Adrenal gland (tissue), 12 donors: ENCODE measurements around the gene VASP. TPM values are rescaled to one million over a fixed set of nuclear protein-coding genes. Genes with fewer than 3 reads are reported as not detected.

Experiments used
- DNase-seq, 7 donors: peaks; one replicate each; pipeline ENCODE4 v3.0.0-alpha.2; 2019 to 2020
- H3K27ac ChIP-seq, 5 donors: fragments of 200-600 bp; sonication (generic) in 4 of 5; 1 replicate in 3 of 5; 2 replicates in 2 of 5; pipeline versions ENCODE4 v1.5.1 to v1.8.0; 2016 to 2020; ENCODE audit warnings: mild to moderate bottlenecking in 1 of 5
- H3K27me3 ChIP-seq: fragments of 200-600 bp; 2 replicates; pipeline ENCODE4 v1.8.0; 2021
- H3K36me3 ChIP-seq, 2 donors: fragments of 200-600 bp; replicated peaks in 1 of 2; 1 replicate in 1 of 2; 2 replicates in 1 of 2; pipeline versions ENCODE4 v1.5.1 to v1.8.0; 2018 to 2022
- H3K4me1 ChIP-seq, 2 donors: fragments of 200-600 bp; replicated peaks in 1 of 2; 1 replicate in 1 of 2; 2 replicates in 1 of 2; pipeline versions ENCODE4 v1.5.1 to v1.8.0; 2018 to 2021
- H3K4me3 ChIP-seq, 4 donors: fragments of 200-600 bp; sonication (generic) in 3 of 4; one replicate each; pipeline ENCODE4 v1.5.1; 2016 to 2018
- H3K9me3 ChIP-seq, 3 donors: fragments of 200-600 bp; sonication (generic) in 1 of 3; replicated peaks in 1 of 3; 1 replicate in 2 of 3; 2 replicates in 1 of 3; pipeline versions ENCODE4 v1.5.1 to v1.8.0; 2016 to 2021
- CTCF ChIP-seq, 6 experiments: fragments of 450-650 bp in 4 of 6; fragments of 200-600 bp in 2 of 6; sonication (generic) in 1 of 6; IDR thresholded peaks; 1 replicate in 5 of 6; 2 replicates in 1 of 6; pipeline versions ENCODE4 v1.5.1 to v1.8.0; 2016 to 2021; ENCODE audit warnings: antibody characterized with exemption in 6 of 6, mild to moderate bottlenecking in 2 of 6, moderate library complexity in 1 of 6
- POLR2A ChIP-seq, 2 donors: fragments of 450-650 bp; IDR thresholded peaks; one replicate each; pipeline ENCODE4 v1.6.1; 2017; ENCODE audit warnings: antibody characterized with exemption in 2 of 2, mild to moderate bottlenecking in 2 of 2, moderate library complexity in 1 of 2
- WGBS, 4 donors: extraction: QIAGEN DNeasy Blood & Tissue Kit in 2 of 4; methylation state at CpG; one replicate each; pipeline versions ENCODE4 v1.1.5 to v1.1.7; 2013 to 2017; 5-methylcytosine and 5-hydroxymethylcytosine counted together
- intact Hi-C, 2 donors: fragments of 100-400 bp; cut with DNase I; formaldehyde crosslinking; loops; one replicate each; pipeline versions ENCODE4 v1.14.1 to v1.15.0; 2022 to 2023
- polyA plus RNA-seq, 3 donors: library from polyadenylated mRNA; stranded (reverse); fragments of 200-250 nt in 2 of 3; fragments of 350-450 nt in 1 of 3; fragmentation: Illumina TruSeq in 1 of 3; extraction: RNeasy Lipid Tissue Mini Kit (QIAGEN cat#74804) in 1 of 3; gene quantifications; one replicate each; pipeline ENCODE4 v1.2.3, GENCODE V29; 2013 to 2014
- total RNA-seq, 9 donors: library from RNA; depleted of rRNA in 4 of 9; stranded (reverse); fragments of >200 nt in 4 of 9; fragments of 120-200 nt in 1 of 9; fragmentation: NEBNext Ultra II Directional in 1 of 9; extraction: Animal tissue kit (Norgen Biotek cat#: 25700) in 1 of 9; gene quantifications; one replicate each; pipeline versions ENCODE4 v1.1.0 to v1.2.4, GENCODE V29; 2013 to 2023
- donor health status: healthy with polysubstance abuse.
- donor health status: Bipolar disorder and iron deficiency.
- donor health status: DM: yes; HTN: yes; CAD: no.
- donor health status: DM: no; HTN: no; CAD: no.
- donor health status: DM: no; HTN: no; CAD: no.
- donor health status: DM: yes; HTN: yes; CAD: no.

Gene VASP
- total and polyA plus RNA-seq, 12 donors, result 28.7 to 118 (median 63.2) TPM

DNA sequence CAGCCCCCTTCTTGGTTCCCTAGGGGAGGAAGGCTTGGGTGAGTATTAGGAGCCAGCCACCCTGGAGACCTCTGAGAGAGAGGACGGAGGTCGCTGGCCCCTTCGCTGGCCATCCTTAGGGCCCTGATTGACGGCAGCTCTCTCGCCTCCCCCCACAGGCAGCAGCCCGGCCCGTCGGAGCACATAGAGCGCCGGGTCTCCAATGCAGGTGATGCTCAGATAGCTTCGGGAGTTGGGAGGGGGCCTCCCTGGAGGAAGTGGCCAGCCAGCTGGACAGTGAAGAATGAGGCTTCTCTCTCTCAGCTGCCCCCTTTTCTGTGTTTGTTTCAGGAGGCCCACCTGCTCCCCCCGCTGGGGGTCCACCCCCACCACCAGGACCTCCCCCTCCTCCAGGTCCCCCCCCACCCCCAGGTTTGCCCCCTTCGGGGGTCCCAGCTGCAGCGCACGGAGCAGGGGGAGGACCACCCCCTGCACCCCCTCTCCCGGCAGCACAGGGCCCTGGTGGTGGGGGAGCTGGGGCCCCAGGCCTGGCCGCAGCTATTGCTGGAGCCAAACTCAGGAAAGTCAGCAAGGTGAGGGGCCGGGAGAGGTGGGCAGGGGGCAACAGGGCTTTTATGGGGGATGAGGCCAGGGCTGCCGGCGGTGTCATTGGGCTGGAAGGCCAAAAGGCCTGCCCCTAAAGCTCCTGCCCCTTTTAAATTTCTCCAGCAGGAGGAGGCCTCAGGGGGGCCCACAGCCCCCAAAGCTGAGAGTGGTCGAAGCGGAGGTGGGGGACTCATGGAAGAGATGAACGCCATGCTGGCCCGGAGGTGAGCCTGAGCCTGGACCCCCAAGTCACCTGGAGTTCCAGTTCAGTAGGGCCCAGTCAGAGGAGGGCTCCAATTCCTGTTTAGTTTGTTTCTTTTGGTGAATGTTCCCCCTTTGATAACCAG, 15.0 kb downstream of the VASP start:
- no peak for TF ChIP-seq CTCF (IDR thresholded peaks at IDR 0.05)
- TF ChIP-seq POLR2A (IDR thresholded peaks at IDR 0.05), result no peak
- peak in 1 of 7 donors; percentile 51 for DNase-seq
- Histone ChIP-seq H3K9me3 (no peaks in the 10 kb centered on the region), H3K4me3 (no peak overlapping the region), H3K36me3 (peaks cover 0 to 88% of the 10 kb centered on the region in 2 donors), H3K27ac (no peak overlapping the region), H3K27me3 (no peaks in the 10 kb centered on the region), H3K4me1 (peaks cover 0 to 3% of the 10 kb centered on the region in 2 donors)
- 76 to 97% (median 80%) methylated on average over 8 to 24 of the region's 24 CpGs for WGBS, 4 donors
- intact Hi-C loops, result loop anchor here (2.0 to 10.0 kb wide), 3 partner anchors 45 to 123 kb away; no protein-coding TSS in a partner anchor

DNA sequence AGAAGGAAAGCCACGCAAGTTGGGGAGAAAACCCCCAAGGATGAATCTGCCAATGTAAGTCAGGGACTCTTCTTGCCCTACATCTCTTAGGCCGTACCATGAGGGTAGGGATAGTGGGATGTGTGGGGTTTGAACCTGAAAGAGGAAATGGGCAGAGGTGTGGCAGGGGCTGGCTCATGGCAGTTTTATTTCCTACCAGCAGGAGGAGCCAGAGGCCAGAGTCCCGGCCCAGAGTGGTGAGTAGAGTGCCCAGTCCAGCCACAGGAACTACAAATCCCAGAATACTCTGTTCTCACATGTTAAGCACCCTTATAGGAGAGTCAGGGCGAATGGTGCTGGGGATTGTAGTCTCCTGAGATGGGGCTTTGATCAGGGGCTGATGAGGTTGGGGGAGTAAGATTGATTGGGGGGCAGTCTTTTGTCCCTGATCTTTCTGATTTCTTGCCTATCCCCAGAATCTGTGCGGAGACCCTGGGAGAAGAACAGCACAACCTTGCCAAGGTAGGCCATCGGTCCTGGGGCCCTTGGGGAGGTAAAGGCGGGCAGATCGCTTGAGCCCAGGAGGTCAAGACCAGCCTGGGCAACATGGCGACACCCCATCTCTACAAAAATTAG, 16.5 kb downstream of the VASP start:
- WGBS, 4 donors, result 62 to 70% (median 68%) methylated on average over 9 of the region's 9 CpGs
- Histone ChIP-seq H3K36me3 (peaks cover 0 to 75% of the 10 kb centered on the region in 2 donors), H3K4me3 (no peak overlapping the region), H3K27me3 (no peaks in the 10 kb centered on the region), H3K27ac (peak overlapping the region in 3 of 5 donors; percentile 17 to 66 (median 42)), H3K9me3 (no peaks in the 10 kb centered on the region), H3K4me1 (peaks cover 11 to 13% of the 10 kb centered on the region in 2 donors)
- DNase-seq, result peak; percentile 80 to 93 (median 85)
- intact Hi-C loops, result loop anchor here (2.0 to 10.0 kb wide), 3 partner anchors 44 to 121 kb away; no protein-coding TSS in a partner anchor
- no peak for TF ChIP-seq POLR2A (IDR thresholded peaks at IDR 0.05)
- peak; percentile 87 to 96 (median 94) for TF ChIP-seq CTCF (IDR thresholded peaks at IDR 0.05)

GRCh38 chr19:45524575-45525129, 17.4 kb downstream of the VASP start:
- intact Hi-C loops, result loop anchor here (5.0 to 10.0 kb wide), 3 partner anchors 38 to 120 kb away; no protein-coding TSS in a partner anchor
- Histone ChIP-seq H3K36me3 (peaks cover 0 to 67% of the 10 kb centered on the region in 2 donors), H3K27ac (peak overlapping the region in 3 of 5 donors; percentile 61 to 66 (median 65)), H3K27me3 (no peaks in the 10 kb centered on the region), H3K4me1 (peaks cover 18 to 19% of the 10 kb centered on the region in 2 donors), H3K4me3 (no peak overlapping the region), H3K9me3 (no peaks in the 10 kb centered on the region)
- DNase-seq, result peak; percentile 65 to 92 (median 76)
- 63 to 71% (median 66%) methylated on average over 15 of the region's 15 CpGs for WGBS, 4 donors
- TF ChIP-seq CTCF (IDR thresholded peaks at IDR 0.05) (no peak), POLR2A (IDR thresholded peaks at IDR 0.05) (no peak)

GRCh38 chr19:45526143-45526542, 18.9 kb downstream of the VASP start:
- peaks cover 18 to 19% of the 10 kb centered on the region in 2 donors for H3K4me1 ChIP-seq
- TF ChIP-seq CTCF (IDR thresholded peaks at IDR 0.05), result no peak
- no peak for TF ChIP-seq POLR2A (IDR thresholded peaks at IDR 0.05)
- peak overlapping the region in 3 of 5 donors; percentile 7 to 18 (median 7) for H3K27ac ChIP-seq
- intact Hi-C loops, result loop anchor here (5.0 to 10.0 kb wide), 2 partner anchors 36 to 119 kb away; no protein-coding TSS in a partner anchor
- WGBS, 4 donors, result 66 to 77% (median 68%) methylated on average over 8 to 9 of the region's 9 CpGs
- H3K4me3 ChIP-seq, result no peak overlapping the region
- H3K36me3 ChIP-seq, result peaks cover 0 to 54% of the 10 kb centered on the region in 2 donors
- H3K27me3 ChIP-seq, result no peaks in the 10 kb centered on the region
- no peaks in the 10 kb centered on the region for H3K9me3 ChIP-seq
- peak; percentile 68 to 90 (median 84) for DNase-seq
